HG03354 (cell line): ENCODE data around the gene MYO9B.
A peak's percentile ranks its signal among the peaks of the same experiment; 100 is the strongest.

Experiments
- ATAC-seq: cut with Tn5 transposase; IDR thresholded peaks from one replicate; pipeline ENCODE4 v1.9.1; 2021; ENCODE audit warnings: mild to moderate bottlenecking; ENCODE audit not compliant: unreplicated experiment, poor library complexity, severe bottlenecking

The MYO9B gene

DNA sequence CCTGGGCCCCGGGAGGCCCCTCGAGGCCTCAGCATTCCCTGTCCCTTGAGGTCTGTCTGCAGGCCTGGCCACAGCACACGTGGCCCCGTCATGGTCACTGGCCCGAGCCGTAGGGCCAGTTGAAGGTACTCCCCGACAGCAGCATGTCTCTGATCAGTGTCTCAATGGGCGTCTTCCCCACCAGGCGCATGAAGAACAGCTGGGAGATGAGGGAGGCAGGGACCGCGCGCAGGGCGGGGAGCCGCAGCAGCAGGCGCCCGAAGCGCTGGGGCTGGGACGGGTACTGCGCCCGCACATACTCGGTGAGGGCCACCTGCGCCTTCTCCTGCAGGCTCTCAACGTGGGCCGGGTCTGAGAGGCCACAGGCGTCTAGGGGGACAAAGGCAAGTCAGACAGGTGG is 156.7 kb downstream of the MYO9B start:
- no peak for ATAC-seq

GRCh38 chr19:17234911-17235299 is 159.3 kb downstream of the MYO9B start:
- peak; percentile 50 for ATAC-seq

GRCh38 chr19:17235300-17235970 is 159.9 kb downstream of the MYO9B start:
- peak; percentile 65 for ATAC-seq

DNA sequence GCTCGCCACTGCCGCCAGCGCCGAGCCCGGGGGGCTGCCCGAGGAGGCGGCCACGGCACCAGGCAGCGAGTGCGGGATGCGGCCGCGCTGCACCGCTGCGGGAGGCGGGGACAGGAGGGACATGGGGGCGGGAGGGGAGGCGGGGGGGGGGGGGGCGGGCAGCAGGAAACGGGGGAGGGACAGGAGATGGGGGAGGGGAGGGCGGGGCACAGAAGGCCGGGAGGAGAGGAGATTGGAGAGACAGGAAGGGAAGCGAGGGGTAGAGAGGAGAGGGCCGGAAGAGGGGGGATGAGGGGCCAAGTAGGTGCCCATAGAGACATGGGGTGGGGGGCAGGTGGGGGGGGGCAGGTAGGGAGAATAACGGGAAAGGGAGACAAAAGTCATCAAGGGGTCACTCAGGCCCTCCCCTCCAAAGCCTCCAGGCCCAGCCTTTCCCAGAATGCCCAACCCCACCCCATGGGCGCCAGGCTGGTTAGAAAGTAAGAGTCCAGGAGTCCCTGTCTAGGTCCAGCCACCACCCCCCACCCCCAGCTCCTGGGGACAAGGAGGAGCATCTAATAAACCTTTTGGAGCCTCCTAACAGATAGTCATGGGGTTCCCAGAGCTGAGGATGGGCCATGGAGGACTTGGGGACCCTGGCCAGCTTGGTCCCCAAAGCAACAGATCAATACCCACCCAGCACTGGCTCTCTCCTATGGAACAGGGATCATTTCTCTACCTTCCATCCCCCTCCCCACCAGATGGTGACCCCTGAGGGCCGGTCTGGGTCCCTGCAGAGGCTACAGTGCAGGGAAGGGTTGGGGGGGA is 160.6 kb downstream of the MYO9B start:
- no peak for ATAC-seq

DNA sequence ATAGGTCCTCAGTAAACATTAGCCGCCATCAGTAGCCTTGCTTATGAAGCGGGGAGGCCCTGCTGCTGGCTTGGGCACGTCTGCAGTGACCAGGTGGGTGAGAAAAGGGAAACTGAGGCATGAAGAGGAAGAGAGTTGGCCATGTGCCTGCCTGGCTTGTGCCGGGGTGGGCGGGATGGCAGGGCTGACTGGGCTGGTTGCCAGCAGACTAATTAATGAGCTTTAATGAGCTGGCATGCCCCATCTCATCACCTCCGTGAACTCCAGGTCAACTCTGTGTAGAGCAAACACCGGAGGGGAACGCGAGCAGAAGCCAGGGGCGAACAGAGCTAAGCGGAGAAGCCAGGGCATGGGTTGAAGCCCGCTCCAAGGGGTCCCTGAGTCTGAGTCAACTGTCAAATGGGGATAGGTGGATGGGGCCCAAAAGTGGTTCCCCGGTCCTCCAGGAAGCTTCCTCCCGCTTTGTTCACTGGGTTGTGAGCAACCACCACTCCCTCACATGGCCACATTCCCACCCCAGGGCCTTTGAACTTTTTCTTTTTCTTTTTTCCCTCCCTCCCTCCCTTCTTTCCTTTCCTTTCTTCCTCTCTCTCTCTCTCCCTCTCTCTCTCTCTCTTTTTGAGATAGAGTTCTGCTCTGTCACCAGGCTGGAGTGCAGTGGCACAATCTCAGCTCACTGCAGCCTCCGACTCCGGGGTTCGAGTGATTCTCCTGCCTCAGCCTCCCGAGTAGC is 161.4 kb downstream of the MYO9B start:
- no peak for ATAC-seq

DNA sequence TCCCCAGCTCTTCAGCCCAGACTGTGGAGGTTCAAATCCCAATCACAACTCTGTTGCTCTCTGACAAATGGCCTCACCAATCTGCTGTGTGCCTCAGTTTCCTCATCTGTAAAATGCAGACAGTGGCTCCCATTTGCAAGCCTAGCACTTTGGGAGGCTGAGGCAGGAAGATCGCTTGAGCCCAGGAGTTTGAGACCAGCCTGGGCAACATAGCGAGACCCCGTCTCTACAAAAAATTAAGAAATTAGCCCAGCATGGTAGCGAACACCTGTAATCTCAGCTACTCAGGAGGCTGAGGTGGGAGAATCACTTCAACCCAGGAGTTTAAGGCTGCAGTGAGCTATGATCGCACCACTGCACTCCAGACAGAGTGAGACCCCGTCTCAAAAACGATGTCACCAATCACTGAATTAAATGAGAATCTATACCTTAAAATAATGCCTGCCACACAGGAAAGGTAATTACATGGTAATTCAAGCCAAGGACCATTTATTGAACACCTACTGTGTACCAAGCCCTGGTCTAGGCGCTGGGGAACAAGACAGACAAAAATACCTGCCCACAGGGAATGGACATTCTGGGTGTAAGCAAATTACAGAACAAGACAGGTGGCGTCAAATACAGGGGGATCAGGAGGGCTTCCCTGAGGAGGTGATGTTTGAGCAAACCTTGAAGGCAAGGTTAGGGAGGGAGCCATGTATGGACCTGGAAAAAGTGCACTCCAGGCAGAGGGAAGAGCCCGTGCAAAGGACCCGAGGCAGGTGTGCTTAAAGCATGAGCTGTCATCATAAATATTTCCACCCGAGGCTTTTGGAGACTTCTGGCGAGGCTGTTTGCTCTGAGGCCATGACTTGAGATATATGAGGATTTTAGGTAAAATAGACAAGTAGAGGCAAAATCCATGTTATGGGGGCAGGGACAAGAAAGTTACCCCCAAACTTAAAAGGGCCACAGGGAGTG is 162.4 kb downstream of the MYO9B start:
- no peak for ATAC-seq

DNA sequence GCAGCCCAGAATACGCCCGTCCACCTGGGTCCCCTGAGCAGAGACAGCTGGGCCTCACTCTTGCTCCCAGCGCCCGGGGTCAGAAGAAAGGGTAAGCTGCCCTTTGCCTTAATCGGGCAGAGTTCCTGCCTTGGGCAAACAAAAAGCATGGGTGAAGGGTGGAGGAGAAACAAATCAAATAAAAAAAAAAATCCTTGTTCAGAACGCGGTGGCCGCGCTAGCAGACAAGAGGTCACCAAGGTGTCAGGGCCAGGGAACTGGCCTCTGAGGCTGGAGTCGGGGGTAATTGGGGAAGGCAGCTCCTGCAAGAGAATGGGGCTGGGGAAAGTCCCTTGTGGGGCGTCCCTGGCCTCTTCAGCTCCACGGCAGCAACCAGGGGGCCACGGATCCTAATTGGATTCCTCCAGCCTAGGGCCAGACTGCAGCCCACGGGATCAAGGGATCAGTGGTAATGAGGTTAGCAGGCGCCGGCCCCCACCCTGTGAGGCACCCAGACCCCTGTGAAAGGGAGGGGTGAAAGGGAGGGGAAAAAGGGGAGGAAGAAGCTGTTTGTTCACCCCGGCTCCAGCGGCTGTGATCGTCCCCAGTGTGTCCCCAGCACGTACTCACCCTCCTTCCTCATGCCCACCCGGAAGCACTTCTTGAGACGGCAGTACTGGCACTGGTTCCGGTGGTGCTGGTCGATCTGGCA is 164.6 kb downstream of the MYO9B start:
- no peak for ATAC-seq

DNA sequence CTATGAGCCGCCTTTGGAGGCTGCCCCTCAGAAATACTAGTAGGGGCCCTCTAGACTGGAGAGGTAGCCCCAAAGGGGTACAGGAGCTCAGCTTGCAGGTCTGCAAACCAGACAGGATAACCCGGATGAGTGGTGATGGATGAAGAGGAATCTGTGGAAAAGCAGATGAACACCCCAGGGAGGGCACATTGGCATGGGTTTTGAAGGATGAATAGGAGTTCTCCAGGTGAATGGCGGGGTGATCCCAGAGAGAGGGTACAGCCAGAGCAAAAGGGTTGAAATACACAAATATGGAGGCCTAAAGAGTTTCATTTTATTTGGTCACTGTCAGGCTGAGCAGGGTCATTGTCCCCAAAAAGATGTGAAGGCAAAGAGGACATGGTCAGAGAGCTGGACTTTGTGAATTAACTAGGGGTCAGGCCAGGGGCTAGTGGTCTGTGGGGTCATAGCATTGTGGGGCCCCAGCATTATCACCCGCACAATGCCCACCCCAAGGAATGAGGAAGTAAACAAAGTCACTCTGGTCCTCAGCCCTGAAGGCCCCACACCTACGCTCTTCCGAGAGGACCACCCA is 165.3 kb downstream of the MYO9B start:
- no peak for ATAC-seq

DNA sequence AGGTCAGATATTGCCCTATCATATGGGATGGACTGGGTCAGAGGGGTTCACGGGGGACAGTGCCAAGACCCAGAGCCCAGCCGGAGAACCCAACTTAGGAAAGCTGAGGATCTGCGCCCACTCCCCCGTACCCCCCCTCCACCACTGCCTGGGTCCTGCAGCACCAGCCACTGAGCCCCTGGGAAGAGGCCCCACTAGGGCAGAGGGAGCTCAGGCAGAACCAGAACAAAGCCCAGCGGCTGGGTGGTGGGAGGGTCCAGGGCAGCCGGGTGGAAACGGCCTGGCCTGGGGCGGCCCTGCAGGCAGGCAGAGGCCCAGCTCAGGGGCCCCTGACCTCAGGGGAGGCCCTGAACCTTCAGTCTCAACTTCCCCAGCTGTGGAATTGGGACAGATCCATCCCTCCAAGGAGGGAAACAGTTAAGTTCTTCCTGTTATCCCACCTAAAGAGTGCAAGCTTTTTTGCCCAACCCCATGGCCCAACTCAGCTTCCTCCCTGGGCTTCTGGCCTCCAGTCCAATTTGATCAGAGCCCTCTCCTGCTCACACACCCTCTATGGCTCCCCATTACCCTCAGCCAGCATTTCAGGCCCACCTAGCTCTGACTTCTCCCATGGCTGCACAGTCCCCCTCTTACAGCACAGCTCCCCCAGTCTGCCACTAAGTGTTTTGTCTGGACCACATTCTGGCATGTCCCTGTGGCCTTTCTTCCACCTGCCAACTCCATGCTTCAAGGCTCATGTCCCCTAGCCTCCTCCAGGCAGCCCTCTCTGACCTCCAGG is 167.0 kb downstream of the MYO9B start:
- ATAC-seq, result no peak

DNA sequence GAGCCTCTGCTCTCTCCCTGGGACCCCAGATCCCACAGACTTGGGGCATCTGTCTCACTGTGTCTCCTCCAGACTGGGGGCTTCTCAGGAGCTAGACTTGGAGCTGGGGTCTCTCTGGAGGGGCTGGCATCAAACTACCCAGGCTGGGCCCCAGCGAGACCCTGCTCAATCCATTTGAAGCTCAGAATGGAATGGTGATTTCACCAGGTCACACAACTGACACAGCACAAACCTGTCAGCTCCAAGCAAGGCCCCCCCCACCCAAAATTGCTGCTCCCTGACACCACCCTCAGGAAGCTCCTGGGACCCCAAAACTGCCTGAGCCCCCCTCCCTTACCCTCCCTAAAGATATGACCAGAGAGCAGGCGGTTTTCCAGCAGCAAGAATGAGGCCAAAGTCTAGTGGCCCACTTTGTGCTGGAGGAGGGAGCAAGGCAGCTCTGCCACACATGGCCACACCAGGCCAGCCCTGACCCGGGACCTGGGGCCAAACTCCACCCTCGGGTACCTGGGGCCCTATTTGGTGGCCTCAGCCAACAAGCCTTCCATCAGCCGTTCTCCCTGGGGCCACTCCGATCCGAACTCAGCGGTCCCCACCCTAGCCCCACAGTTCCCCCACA is 167.7 kb downstream of the MYO9B start:
- ATAC-seq, result no peak

DNA sequence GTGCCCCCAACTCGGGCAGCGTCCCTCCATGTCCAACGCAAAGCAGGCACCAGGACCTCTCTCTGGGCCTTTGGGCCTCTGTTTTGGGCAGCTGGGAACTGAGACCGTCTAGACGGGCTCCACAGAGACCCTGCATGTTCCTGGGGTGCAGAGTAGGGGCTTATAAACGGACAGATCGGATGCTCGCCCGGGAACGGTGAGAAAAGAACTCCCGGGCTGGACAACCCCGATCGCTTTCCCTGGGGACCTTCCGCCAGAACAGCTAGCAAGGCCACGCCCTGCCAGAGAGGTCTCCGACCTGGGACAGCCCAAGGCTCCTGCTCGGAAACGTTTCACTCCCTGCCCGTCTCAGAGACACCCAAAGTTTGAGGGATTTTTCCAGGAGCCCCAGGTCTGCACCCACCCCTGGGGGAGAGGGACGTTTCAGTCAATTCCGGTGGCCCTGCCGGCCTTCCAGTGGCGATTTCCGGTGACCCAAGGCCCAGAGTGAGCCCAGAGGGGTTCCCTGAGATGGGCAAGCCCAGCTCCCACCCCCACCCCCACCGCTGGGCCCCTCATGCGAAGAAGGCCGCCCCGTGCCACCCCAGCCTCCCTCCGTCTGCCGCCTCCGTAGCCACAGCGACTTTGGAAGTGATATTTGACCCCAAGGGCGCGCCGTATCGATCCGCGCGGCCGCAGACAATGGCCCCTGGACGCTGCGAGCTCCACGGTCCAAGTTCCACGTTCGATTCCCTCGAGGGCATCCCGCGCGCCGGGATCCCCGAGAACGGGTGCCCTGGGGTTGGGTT is 168.4 kb downstream of the MYO9B start:
- ATAC-seq, result no peak

- ATAC-seq, result peak; percentile 15
These were observed 169.3 kb downstream of the MYO9B start for GRCh38 chr19:17244618-17245534.

GRCh38 chr19:17245535-17245984 is 170.0 kb downstream of the MYO9B start, which contains the start of gene NR2F6:
Gene NR2F6, minus strand, starts transcription at chr19:17245919. Its CDS starts 699 bp downstream, at chr19:17245220.
- peak; percentile 17 for ATAC-seq

GRCh38 chr19:17246681-17247425 is 171.3 kb downstream of the MYO9B start:
- no peak for ATAC-seq
